Kidney tubule cell (primary cell): Measurements from ENCODE around the gene ERLEC1.
"Not testable (repeated sequence)": the region's sequence is repeated elsewhere in the genome, so short reads cannot be mapped to it uniquely, and the experiment has no call there.

ENCODE experiments used
- DNase-seq: peaks from one replicate; pipeline ENCODE4 v3.0.0-alpha.2; 2018; ENCODE audit warnings: low spot score

The ERLEC1 gene, protein sequence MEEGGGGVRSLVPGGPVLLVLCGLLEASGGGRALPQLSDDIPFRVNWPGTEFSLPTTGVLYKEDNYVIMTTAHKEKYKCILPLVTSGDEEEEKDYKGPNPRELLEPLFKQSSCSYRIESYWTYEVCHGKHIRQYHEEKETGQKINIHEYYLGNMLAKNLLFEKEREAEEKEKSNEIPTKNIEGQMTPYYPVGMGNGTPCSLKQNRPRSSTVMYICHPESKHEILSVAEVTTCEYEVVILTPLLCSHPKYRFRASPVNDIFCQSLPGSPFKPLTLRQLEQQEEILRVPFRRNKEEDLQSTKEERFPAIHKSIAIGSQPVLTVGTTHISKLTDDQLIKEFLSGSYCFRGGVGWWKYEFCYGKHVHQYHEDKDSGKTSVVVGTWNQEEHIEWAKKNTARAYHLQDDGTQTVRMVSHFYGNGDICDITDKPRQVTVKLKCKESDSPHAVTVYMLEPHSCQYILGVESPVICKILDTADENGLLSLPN

DNA sequence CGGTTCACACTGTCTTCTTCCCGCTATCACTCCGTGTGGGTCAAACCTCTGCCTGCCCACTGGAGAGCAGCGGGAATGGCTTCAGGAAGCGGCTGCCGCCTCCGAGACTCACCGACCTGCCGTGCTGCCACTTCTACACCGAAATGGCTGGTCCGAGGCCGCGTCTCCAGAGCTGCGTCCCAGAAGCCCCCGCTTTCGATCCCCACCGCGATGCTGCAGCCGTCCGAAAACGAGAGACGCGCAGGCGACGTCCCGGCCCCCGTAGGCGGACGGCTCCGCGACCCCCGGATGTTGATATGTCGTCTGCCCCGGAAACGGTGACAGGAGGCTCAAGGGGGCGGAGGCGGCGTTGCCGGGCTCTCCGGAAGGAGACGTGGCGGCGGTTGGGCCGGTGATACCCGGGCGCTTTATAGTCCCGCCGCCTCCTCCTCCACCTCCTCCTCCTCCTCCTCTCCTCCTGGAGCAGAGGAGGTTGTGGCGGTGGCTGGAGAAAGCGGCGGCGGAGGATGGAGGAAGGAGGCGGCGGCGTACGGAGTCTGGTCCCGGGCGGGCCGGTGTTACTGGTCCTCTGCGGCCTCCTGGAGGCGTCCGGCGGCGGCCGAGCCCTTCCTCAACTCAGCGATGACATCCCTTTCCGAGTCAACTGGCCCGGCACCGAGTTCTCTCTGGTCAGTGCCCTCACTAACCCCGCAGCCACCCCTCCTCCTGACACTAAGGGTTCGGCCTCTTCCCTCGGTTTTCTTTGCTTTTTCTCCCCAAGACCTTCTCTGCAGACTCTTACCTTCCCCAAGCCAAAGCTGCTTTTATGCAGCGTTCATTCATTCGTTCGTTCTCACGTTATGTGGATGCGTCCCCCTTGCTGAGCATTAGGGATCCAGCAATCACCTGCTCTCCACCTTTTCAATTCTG lies at the start of gene ERLEC1, which contains the start of gene ASB3:
TSS of gene ERLEC1 (plus strand) at position 340 of the 909 bp plus-strand sequence. CDS start at position 507, 167 bp downstream.
TSS of gene ASB3 (minus strand) at position 249 of the 909 bp plus-strand sequence. CDS start 21,381 bp downstream, outside the sequence.
- peak; percentile 89 for DNase-seq

DNA sequence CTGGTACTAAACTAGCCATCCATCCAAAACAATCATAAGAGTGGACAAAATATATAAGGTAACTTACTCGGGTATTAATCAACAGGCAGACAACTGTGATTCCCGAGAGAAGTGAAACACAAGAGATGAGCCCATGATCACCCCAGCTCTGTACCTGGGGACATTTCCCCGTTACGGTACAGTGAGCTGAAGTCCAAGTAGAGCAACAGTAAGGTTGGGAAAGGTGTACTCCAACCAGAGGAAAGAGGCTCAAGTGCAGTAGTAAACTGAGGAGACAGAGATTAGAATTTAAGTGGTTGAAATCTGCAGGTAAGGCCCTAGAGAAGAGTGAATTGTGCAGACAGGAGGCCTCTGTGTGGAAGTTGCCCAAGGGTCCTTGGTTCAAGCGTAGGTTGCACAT lies 49.8 kb upstream of the ERLEC1 start:
- no peak for DNase-seq

DNA sequence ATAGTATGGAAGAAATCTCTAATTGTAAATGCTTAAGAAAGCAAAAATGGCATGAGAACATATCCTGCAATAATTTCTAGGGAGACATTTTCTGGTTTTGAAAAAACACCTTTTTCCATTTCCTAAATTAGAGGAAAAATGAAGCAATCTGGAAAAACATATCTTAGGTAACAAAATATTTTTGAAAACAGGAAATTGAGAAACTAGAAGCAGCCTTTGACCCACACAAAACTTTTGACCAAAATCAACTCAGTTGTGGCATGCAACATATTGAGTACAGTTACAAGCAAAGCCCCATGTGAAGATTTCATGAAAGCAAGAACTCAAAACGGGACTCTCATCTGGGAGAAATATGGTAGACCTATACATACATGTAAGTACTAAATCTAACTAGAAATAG lies 47.8 kb upstream of the ERLEC1 start:
- DNase-seq: no peak

DNA sequence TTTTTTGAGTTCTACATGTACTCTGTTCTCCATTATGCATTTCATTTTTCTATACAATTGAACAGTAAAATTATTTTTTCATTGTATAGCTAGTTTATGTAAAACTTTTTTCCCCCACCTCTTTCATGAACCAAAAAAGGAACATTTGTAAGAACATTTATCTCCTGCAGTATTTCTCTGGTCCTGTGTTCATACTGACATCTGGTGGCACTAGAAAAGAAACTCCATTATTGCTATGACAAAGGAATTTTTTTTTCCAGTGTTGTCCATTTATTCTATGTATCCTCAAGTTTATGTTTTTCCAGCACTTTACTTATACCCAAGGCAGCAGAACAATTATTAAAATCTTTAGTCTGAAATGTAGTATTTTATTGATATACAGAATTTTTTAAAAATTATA lies 46.7 kb upstream of the ERLEC1 start:
- peak; percentile 32 for DNase-seq

DNA sequence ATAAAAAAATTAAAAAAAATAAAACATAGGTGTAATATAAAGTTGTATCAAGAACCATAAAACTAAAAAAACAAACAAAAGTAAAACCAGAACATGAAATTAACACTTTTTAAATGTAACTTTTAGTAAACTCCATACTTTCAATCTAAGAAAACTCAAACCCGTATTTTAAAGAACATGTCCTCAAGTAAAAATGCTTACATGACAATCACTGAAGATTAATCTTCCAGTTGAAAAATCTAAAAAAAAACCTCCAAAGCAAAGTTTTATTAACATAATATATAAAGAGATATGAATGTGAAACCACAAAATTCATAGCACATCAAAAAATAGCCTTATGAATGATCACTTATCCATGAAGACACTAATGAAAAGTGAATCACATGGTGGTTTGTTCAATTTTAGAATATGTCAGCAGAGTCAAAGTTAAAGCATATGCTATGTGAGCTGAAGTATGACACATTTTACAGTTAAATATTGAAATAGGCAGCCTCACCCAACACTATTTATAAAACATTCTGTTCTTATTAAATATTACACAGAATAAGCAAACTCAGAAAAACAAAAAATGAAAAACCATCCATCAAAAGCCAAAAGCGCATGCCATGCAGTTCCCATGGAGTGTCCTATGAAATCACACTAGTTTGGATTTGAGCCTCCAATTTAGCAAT lies 42.3 kb upstream of the ERLEC1 start:
- no peak for DNase-seq

DNA sequence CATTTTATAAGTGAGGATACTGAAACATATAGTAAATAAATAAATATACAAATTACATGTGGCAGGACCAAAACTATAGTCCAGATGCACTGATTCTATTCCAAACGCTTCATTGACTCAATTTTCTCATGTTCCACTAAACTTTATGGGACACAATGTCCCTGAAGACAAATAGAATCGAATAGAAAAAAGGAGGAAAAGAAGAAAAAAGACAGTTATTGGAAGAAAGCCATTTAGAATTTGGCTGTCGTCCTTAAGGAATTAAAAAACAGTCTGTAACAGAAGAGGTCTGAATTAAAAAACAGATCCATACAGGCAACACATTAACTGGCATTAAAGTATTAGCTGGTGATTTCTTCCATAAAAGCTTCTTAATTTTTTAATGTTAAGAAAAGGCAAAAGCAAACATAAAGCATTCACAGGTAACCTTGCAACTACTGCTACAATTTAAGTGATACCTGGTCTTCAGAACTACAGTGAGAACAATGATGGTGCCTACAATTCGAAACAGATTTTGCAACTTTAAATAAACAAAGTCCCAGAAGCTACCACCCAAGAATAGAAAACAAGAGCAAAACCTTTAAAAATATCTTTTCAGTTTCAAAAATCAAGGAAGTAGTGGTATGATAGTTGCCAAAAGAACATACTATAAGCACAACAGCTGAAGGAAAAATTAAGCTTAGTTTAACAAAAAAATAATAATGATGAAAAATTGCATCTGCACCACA lies 36.6 kb upstream of the ERLEC1 start:
- DNase-seq: no peak

DNA sequence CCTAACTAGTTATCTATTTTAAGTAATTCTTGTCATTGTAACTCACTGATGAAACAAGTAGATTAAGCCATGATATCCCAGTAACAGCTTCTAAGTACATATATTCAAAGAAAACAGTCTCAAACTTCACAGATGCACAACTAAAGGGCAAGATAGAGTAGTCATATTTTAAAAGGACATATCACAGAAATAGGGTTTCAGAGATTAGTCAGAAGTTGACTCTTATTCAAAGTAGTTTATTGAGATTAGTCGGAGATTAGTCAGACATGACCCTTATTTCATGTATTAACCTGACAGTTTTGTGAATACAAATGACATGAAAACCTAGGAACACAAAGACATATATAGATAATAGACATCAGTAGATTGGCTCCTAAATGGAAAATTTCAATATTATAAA lies 35.1 kb upstream of the ERLEC1 start:
- DNase-seq: peak; percentile 64

DNA sequence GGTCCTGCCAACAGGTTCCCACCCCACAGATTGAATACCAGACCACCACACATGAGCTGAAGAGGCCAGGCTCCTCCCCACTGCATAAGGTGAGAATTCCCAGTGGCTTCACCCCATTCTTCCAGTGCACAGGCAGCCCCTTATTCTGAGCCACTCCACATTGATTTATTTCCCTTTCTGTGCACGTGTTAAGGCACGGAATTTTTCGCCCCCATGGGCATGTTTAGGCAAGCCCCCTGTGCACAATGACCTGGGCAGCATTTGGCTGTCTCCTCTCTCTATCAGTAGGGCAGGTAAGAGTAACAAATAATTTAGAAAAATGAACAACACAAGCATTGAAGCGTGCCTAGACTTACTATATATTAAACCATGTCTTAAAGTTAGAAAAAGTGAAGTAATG lies 34.5 kb upstream of the ERLEC1 start:
- DNase-seq: no peak

DNA sequence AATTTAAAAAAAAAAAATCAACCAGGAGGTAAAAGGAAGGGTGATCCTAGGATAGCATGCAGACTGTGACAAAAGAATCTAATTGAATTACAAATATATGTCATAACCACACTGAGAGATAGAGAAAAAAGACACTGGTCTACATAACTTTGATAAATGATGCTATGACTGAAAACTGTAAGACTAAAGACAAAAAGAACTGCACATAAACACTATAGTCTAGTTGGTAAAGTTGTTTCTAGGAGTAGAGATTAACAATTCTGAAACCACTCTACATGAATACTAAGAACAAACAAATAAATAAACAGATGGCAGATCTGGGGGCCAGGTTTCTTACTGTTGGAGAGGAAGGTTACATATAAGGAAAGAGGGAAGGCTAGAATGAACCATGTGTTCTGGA lies 33.8 kb upstream of the ERLEC1 start:
- DNase-seq: no peak

DNA sequence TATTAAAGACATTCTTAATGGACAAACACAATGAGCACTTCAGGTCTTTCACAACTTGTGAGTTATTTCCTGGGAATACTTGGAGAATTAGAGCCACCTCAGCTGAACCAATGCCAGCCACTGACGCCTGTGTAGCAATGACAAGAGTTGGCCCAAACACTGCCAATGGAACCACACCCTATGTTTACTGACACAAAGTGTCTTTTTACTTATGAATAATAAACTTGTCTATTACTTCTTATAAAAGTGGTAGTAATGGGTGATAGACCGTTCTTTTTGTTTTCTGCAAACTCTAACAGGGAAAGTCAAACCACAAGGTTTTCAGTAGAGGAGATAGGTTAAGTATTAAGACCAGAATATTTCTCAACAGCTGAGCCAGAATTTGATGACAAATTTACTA lies 31.7 kb upstream of the ERLEC1 start:
- no peak for DNase-seq

DNA sequence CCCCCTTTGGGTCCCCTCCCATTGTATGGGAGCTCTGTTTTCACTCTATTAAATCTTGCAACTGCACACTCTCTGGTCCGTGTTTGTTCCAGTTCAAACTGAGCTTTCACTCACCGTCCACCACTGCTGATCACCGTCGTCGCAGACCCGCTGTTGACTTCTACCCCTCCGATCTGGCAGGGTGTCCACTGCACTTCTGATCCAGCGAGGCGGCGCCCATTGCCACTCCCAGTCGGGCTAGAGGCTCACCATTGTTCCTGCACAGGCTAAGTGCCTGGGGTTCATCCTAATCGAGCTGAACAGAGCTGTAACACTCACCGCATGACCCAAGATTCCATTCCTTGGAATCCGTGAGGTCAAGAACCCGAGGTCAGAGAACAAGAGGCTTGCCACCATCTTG lies 30.2 kb upstream of the ERLEC1 start:
- DNase-seq: no peak

DNA sequence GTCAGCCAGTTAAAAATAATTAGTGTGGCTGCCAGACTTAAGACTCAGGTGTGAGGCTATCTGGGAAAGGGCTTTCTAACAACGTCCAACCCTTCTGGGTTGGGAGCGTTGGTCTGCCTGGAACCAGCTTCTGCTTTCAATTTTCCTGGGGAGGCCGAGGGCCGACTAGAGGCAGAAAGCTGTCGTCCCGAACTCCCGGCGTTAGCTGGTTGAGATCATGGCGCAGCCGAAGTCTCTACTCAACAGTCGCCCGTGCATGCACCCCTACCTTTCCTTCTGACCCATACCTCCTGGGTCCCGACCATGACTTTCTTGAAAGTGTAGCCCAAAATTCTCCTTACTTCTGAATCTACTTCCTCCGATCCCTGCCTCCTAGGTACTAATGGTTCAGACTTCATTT lies 29.6 kb upstream of the ERLEC1 start:
- DNase-seq: not testable (repeated sequence)

DNA sequence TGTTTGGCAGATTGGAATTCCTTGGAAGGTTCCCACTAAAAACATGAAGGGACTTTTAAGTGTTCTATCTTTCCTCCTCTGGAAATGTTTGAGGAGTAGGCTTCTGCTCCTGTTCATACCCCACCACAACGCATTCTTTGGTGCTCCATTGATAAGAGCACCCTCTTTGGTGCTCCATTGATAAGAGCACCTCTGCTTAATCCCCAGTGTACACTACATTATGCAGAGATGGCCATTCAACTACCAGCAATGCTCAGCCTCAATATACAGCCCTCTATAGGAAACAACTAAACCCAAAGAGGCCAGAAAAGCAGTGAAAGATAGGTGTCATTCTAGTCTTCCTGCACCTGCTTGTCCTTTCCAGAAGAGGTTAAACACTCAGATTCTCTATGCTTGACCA lies 21.1 kb upstream of the ERLEC1 start:
- no peak for DNase-seq

DNA sequence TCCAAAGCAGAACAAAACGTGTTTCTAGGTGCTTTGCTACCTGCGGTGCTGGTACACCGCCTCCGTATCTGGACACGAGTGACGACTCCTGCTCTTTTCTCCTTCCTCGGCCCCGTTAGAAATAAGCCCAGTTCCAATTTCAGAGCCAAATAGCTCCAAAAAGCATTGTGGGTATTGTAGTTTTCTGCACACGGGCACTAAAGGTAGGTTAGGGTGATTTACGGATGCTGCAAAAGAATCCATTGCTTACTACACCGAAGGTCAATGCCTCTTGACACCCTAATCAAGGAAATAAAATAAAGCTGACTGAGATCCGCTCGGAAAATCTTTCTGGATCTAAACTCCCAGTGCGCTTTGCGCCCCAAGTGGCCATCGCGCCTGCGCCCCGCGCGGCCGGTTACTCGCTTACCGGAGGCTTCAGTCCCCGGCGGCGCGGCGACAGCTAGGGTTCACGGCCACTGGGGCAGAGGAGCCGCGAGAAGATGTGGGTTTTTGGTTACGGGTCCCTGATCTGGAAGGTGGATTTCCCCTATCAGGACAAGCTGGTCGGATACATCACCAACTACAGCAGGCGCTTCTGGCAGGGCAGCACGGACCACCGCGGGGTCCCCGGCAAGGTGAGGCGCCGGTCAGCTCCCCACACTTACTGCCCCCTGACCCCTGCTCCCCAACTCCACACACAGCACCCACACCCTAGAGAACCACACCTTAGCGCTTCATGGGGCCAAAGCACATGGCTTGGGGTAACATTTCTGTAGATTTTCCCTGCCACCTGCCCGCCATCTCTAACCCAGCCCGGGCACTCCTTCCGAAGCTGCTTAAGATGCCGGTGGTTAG lies 19.2 kb upstream of the ERLEC1 start, which contains the start of gene CHAC2:
TSS of gene CHAC2 (plus strand) at position 400 of the 837 bp plus-strand sequence. CDS start at position 483, 83 bp downstream.
- DNase-seq: peak; percentile 90

DNA sequence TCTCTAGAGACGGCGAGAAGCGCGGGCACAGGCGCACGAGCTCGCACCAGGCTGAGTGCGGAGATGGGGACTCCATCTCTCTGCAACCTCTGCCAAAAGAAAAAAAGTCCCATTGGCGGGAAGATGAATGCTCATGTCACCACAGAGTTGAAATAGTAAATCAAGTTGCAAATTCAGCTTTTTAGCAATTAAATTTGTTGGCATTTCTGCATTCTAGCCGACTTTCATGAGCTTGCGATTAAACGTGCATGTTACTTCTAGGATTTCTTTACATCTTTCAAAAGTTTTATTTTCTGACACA lies 18.7 kb upstream of the ERLEC1 start:
- no peak for DNase-seq

DNA sequence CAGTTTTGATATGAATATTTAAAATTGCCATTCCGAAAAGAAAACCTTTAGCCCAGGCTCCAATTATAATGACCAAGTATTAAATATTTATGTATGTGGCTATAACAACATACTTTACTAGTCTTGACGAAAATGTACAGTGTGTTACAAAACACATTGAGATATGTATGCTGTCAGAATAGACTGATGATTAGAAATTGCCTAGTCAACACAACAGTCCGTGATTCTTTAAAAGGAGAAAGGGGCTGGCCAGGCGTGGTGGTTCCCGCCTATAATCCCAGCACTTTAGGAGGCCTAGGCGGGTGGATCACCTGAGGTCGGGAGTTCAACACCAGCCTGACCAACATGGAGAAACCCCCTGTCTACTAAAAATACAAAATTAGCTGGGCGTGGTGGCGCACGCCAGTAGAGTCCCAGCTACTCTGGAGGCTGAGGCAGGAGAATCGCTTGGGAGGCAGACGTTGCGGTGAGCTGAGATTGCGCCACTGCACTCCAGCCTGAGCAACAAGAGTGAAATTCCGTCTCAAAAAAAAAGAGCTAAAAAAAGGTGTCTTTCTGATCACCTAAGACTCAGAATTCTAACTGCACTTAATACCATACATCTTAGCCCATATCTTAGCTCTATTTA lies 17.4 kb upstream of the ERLEC1 start:
- DNase-seq: no peak

DNA sequence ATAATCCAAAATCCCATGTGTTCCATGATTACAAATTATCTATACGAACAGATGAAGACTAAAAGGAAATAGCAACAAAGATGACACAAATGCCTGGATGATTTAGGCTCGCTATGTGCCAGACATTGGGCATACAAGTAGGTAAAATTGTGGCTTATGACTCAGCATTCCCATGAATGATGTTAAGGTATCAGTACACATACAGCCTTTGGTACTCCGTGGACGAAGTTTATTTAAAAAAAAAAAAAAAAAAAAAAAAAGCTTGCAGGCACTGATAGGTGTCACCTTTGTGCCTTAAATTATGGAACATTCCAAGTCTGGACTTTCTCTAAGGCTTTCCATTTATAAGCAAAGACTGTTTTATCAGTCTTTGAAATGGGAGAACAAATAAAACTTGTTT lies 16.6 kb upstream of the ERLEC1 start:
- DNase-seq: peak; percentile 17

DNA sequence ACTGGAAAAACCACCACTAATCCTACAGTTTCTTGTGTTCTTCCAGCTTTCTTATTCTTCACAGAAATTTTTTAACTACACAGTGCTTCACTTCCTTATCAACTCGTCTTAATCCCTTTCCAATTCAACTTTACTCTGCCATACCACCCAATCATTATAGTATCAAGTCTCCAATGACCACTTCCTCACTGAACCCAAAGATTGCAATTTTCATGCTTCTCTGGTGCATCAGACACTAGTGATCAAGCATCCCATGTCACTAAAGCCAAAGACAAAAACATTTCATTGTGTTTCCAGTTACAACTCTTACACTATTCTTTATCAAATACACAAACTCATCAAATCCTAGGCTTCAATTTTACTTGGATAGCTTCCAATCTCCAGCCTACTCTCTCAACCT lies 9.7 kb upstream of the ERLEC1 start:
- DNase-seq: no peak

DNA sequence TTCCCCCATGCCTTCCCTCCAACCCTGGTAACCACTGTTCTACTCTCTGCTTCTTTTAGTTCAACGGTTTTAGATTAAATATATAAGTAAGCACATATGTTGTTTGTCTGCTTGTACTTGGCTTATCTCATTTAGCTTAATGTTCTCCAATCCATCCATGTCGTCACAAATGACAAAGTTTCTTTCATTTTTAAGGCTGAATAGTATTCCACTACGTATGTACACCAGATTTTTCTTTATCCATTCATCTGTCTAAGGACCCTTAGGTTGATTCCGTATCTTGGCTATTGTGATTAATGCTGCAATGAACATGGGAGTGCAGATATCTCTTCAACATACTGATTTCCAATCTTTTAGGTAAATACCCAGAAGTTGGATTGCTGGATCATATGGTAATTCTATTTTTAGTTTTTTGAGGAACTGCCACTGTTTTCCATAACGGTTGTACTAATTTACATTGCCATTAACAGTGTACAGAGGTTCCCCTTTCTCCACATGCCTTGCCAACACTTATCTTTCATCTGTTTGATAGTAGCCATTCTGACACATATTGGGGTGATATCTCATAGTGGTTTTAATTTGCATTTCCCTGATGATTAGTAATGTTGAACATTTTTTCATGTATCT lies 8.2 kb upstream of the ERLEC1 start:
- no peak for DNase-seq

DNA sequence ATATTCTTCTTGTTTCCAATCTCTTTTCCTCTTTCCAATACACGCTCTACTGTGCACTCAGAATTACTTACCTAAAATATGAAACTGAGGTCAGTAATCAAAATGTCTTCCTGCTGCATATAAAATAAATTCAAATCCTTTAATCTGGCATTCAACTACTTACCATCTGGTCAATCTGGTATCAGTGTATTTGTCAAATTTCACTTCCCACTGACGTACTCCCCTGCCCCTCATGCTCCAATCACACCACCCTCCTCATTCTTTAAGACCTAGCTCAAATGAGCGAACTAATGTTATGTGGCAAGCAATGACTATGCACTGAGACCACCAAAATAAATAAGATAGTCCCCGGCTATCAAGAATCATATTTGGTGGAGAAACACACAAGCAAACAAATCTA lies 6.8 kb upstream of the ERLEC1 start:
- DNase-seq: no peak
